CD4-positive, alpha-beta memory T cell (primary cell): ENCODE measurements around the gene RASSF6. TPM values are rescaled to one million over a fixed set of nuclear protein-coding genes. Genes with fewer than 3 reads are reported as not detected.

Experiments
- CTCF ChIA-PET: fragments of 350-600 bp; sonication (Branson Sonifier 250); formaldehyde crosslinking; loops from one replicate; lab custom pipeline; 2021; ENCODE audit warnings: inconsistent platforms; ENCODE audit not compliant: partially characterized antibody; lab: Charles Lee
- POLR2A ChIA-PET: fragments of 350-600 bp; sonication (Branson Sonifier 250); formaldehyde crosslinking; loops from one replicate; lab custom pipeline; 2021; ENCODE audit not compliant: partially characterized antibody; lab: Charles Lee
- DNase-seq, 5 donors: peaks; one replicate each; pipeline versions ENCODE4 v3.0.0 to v3.0.0-alpha.2; 2020 to 2022; ENCODE audit warnings: mixed read lengths in 1 of 5
- H3K27ac ChIP-seq: one replicate; pipeline ENCODE4 v1.7.0; 2013; ENCODE audit warnings: low read depth, low read length
- H3K27me3 ChIP-seq: 2 replicates; pipeline ENCODE4 v1.7.0; 2013; ENCODE audit warnings: mild to moderate bottlenecking, low read length, moderate library complexity; ENCODE audit not compliant: insufficient read depth
- H3K36me3 ChIP-seq: 2 replicates; pipeline ENCODE4 v1.7.0; 2013; ENCODE audit warnings: mild to moderate bottlenecking, low read length, moderate library complexity; ENCODE audit not compliant: insufficient read depth
- H3K4me1 ChIP-seq: 2 replicates; pipeline ENCODE4 v1.7.0; 2013; ENCODE audit warnings: mild to moderate bottlenecking, low read length, moderate library complexity; ENCODE audit not compliant: insufficient read depth
- H3K4me3 ChIP-seq, 2 donors: one replicate each; pipeline ENCODE4 v1.7.0; 2013; ENCODE audit warnings: low read length in 2 of 2, mild to moderate bottlenecking in 1 of 2
- H3K9me3 ChIP-seq, 2 donors: one replicate each; pipeline ENCODE4 v1.7.0; 2013; ENCODE audit warnings: low read length in 2 of 2, control low read depth in 1 of 2; ENCODE audit not compliant: control insufficient read depth in 1 of 2
- H3K27ac Mint-ChIP-seq, 7 donors: one replicate each; pipeline ENCODE4 v1.8.0; 2020 to 2021; ENCODE audit warnings: mixed read lengths in 7 of 7, mild to moderate bottlenecking in 6 of 7, inconsistent platforms in 3 of 7, moderate library complexity in 3 of 7
- H3K27me3 Mint-ChIP-seq, 2 donors: one replicate each; pipeline ENCODE4 v1.8.0; 2020 to 2021; ENCODE audit warnings: mixed read lengths in 2 of 2
- H3K36me3 Mint-ChIP-seq, 2 donors: one replicate each; pipeline ENCODE4 v1.8.0; 2020 to 2021; ENCODE audit warnings: mixed read lengths in 2 of 2, inconsistent platforms in 1 of 2, mild to moderate bottlenecking in 1 of 2
- H3K4me1 Mint-ChIP-seq, 4 donors: one replicate each; pipeline ENCODE4 v1.8.0; 2020 to 2021; ENCODE audit warnings: mixed read lengths in 4 of 4, mild to moderate bottlenecking in 1 of 4
- H3K4me3 Mint-ChIP-seq, 8 donors: one replicate each; pipeline ENCODE4 v1.8.0; 2020 to 2021; ENCODE audit warnings: mixed read lengths in 8 of 8, mild to moderate bottlenecking in 7 of 8, moderate library complexity in 6 of 8, inconsistent platforms in 3 of 8
- H3K9me3 Mint-ChIP-seq, 8 donors: one replicate each; pipeline ENCODE4 v1.8.0; 2020 to 2021; ENCODE audit warnings: mixed read lengths in 8 of 8, mild to moderate bottlenecking in 5 of 8, inconsistent platforms in 3 of 8, moderate library complexity in 1 of 8
- intact Hi-C: fragments of 100-400 bp; cut with micrococcal nuclease; formaldehyde crosslinking; loops from one replicate; pipeline ENCODE4 v1.15.1; 2023
- polyA plus RNA-seq, 2 donors: library from polyadenylated mRNA; unstranded; fragments of 300-500 nt; fragmentation: Illumina TruSeq; gene quantifications; one replicate each; pipeline ENCODE4 v1.2.3, GENCODE V29; 2021
- total RNA-seq, 2 experiments: library from RNA; stranded (reverse); gene quantifications; one replicate each; pipeline ENCODE4 v1.2.3, GENCODE V29; 2021

RASSF6 gene
- total and polyA plus RNA-seq, 4 experiments from 2014 or later, result 0.81 to 2.2 (median 1.0) TPM

GRCh38 chr4:73593631-73594241 is 26.5 kb downstream of the RASSF6 start:
- H3K27me3 Mint-ChIP-seq, result peaks cover 0 to 1% of the 10 kb centered on the region in 2 donors
- POLR2A ChIA-PET, result no interaction called here
- Histone ChIP-seq H3K36me3 (no peaks in the 10 kb centered on the region), H3K27me3 (no peaks in the 10 kb centered on the region), H3K27ac (no peak overlapping the region), H3K9me3 (no peaks in the 10 kb centered on the region), H3K4me1 (no peaks in the 10 kb centered on the region), H3K4me3 (no peak overlapping the region)
- no peaks in the 10 kb centered on the region for H3K4me1 Mint-ChIP-seq
- H3K36me3 Mint-ChIP-seq, result peaks cover 0 to 3% of the 10 kb centered on the region in 2 donors
- no peak overlapping the region for H3K27ac Mint-ChIP-seq
- H3K4me3 Mint-ChIP-seq, result no peak overlapping the region
- intact Hi-C loops, result loop anchor here (1.0 kb wide), 1 partner anchor 60 kb away; no protein-coding TSS in a partner anchor
- CTCF ChIA-PET, result interaction anchor here (0.7 to 2.2 kb wide), 3 partner anchors 19 to 60 kb away, joined by 3 to 17 read pairs (median 6); no protein-coding TSS in a partner anchor
- H3K9me3 Mint-ChIP-seq, result peaks cover 0 to 4% (median 0%) of the 10 kb centered on the region in 8 donors
- peak in 2 of 5 donors; percentile 9 to 16 for DNase-seq

- Histone ChIP-seq H3K36me3 (no peaks in the 10 kb centered on the region), H3K27ac (no peak overlapping the region)
These were observed 30.1 kb downstream of the RASSF6 start for GRCh38 chr4:73589887-73590801.

GRCh38 chr4:73589261-73589847 is 30.9 kb downstream of the RASSF6 start:
- H3K9me3 ChIP-seq, result no peaks in the 10 kb centered on the region
- no peak overlapping the region for H3K4me3 Mint-ChIP-seq
- no peak for DNase-seq
- intact Hi-C loops, result no loop called here
- no peaks in the 10 kb centered on the region for H3K27me3 ChIP-seq
- POLR2A ChIA-PET, result no interaction called here
- H3K4me1 Mint-ChIP-seq, result no peaks in the 10 kb centered on the region
- no peaks in the 10 kb centered on the region for H3K36me3 Mint-ChIP-seq
- no peaks in the 10 kb centered on the region for H3K4me1 ChIP-seq
- H3K27ac Mint-ChIP-seq, result no peak overlapping the region
- no peaks in the 10 kb centered on the region for H3K27me3 Mint-ChIP-seq
- no peak overlapping the region for H3K4me3 ChIP-seq
- H3K27ac ChIP-seq, result no peak overlapping the region
- no peaks in the 10 kb centered on the region for H3K9me3 Mint-ChIP-seq
- H3K36me3 ChIP-seq, result no peaks in the 10 kb centered on the region
- CTCF ChIA-PET, result interaction anchor here (1.1 kb wide), 1 partner anchor 15 kb away, joined by 3 read pairs; no protein-coding TSS in a partner anchor

More at GRCh38 chr4:73589887-73590801, 30.1 kb downstream of the RASSF6 start:
- Histone ChIP-seq H3K27me3 (no peaks in the 10 kb centered on the region), H3K9me3 (no peaks in the 10 kb centered on the region), H3K4me3 (no peak overlapping the region), H3K4me1 (no peaks in the 10 kb centered on the region)
- H3K9me3 Mint-ChIP-seq, result no peaks in the 10 kb centered on the region
- no peak overlapping the region for H3K4me3 Mint-ChIP-seq
- H3K27ac Mint-ChIP-seq, result no peak overlapping the region
- no peaks in the 10 kb centered on the region for H3K4me1 Mint-ChIP-seq
- no peak for DNase-seq
- POLR2A ChIA-PET, result no interaction called here
- CTCF ChIA-PET, result interaction anchor here (1.1 kb wide), 1 partner anchor 16 kb away, joined by 3 read pairs; no protein-coding TSS in a partner anchor
- no peaks in the 10 kb centered on the region for H3K27me3 Mint-ChIP-seq
- intact Hi-C loops, result no loop called here
- H3K36me3 Mint-ChIP-seq, result no peaks in the 10 kb centered on the region

GRCh38 chr4:73588613-73589012 is 31.6 kb downstream of the RASSF6 start:
- H3K27me3 ChIP-seq, result no peaks in the 10 kb centered on the region
- H3K4me1 ChIP-seq, result no peaks in the 10 kb centered on the region
- no peak overlapping the region for H3K27ac ChIP-seq
- H3K4me3 ChIP-seq, result no peak overlapping the region
- H3K9me3 ChIP-seq, result no peaks in the 10 kb centered on the region
- ChIA-PET POLR2A (no interaction called here), CTCF (no interaction called here)
- intact Hi-C loops, result no loop called here
- Mint-ChIP-seq H3K27me3 (no peaks in the 10 kb centered on the region), H3K36me3 (no peaks in the 10 kb centered on the region), H3K4me3 (no peak overlapping the region), H3K9me3 (no peaks in the 10 kb centered on the region), H3K4me1 (no peaks in the 10 kb centered on the region), H3K27ac (no peak overlapping the region)
- DNase-seq, result no peak
- H3K36me3 ChIP-seq, result no peaks in the 10 kb centered on the region

GRCh38 chr4:73586666-73587065 is 33.6 kb downstream of the RASSF6 start:
- intact Hi-C loops, result no loop called here
- Mint-ChIP-seq H3K4me1 (no peaks in the 10 kb centered on the region), H3K4me3 (no peak overlapping the region), H3K36me3 (no peaks in the 10 kb centered on the region), H3K9me3 (peaks cover 0 to 2% (median 0%) of the 10 kb centered on the region in 8 donors), H3K27ac (no peak overlapping the region), H3K27me3 (no peaks in the 10 kb centered on the region)
- Histone ChIP-seq H3K9me3 (no peaks in the 10 kb centered on the region), H3K4me3 (no peak overlapping the region), H3K36me3 (no peaks in the 10 kb centered on the region), H3K27me3 (no peaks in the 10 kb centered on the region), H3K27ac (no peak overlapping the region), H3K4me1 (no peaks in the 10 kb centered on the region)
- ChIA-PET POLR2A (no interaction called here), CTCF (no interaction called here)
- DNase-seq, result no peak

- POLR2A ChIA-PET, result no interaction called here
- H3K9me3 ChIP-seq, result no peaks in the 10 kb centered on the region
- no peak overlapping the region for H3K4me3 ChIP-seq
- Mint-ChIP-seq H3K36me3 (no peaks in the 10 kb centered on the region), H3K4me1 (no peaks in the 10 kb centered on the region), H3K9me3 (peaks cover 0 to 2% (median 0%) of the 10 kb centered on the region in 8 donors), H3K4me3 (no peak overlapping the region), H3K27ac (no peak overlapping the region), H3K27me3 (no peaks in the 10 kb centered on the region)
- no peaks in the 10 kb centered on the region for H3K27me3 ChIP-seq
- H3K4me1 ChIP-seq, result no peaks in the 10 kb centered on the region
- intact Hi-C loops, result no loop called here
- no peaks in the 10 kb centered on the region for H3K36me3 ChIP-seq
- DNase-seq, result no peak
- CTCF ChIA-PET, result interaction anchor here (1.2 kb wide), 1 partner anchor 21 kb away, joined by 3 read pairs; no protein-coding TSS in a partner anchor
- H3K27ac ChIP-seq, result no peak overlapping the region
These were observed 34.2 kb downstream of the RASSF6 start for GRCh38 chr4:73586040-73586439.

- H3K36me3 ChIP-seq, result no peaks in the 10 kb centered on the region
- Mint-ChIP-seq H3K4me3 (no peak overlapping the region), H3K4me1 (no peaks in the 10 kb centered on the region), H3K27ac (no peak overlapping the region), H3K27me3 (no peaks in the 10 kb centered on the region), H3K36me3 (no peaks in the 10 kb centered on the region), H3K9me3 (peaks cover 0 to 2% (median 0%) of the 10 kb centered on the region in 8 donors)
- H3K4me1 ChIP-seq, result no peaks in the 10 kb centered on the region
- H3K9me3 ChIP-seq, result no peaks in the 10 kb centered on the region
- intact Hi-C loops, result no loop called here
- DNase-seq, result no peak
- POLR2A ChIA-PET, result no interaction called here
- no peak overlapping the region for H3K4me3 ChIP-seq
- no peaks in the 10 kb centered on the region for H3K27me3 ChIP-seq
- CTCF ChIA-PET, result interaction anchor here (1.2 kb wide), 1 partner anchor 22 kb away, joined by 3 read pairs; no protein-coding TSS in a partner anchor
- H3K27ac ChIP-seq, result no peak overlapping the region
These were observed 34.9 kb downstream of the RASSF6 start for GRCh38 chr4:73585345-73585744.
